ENCODE results near the gene SRRM4. TPM values are rescaled to one million over a fixed set of nuclear protein-coding genes. Genes with fewer than 3 reads are reported as not detected.
"Not testable (repeated sequence)": the region's sequence is repeated elsewhere in the genome, so short reads cannot be mapped to it uniquely, and the experiment has no call there.

SRRM4 gene
- polyA plus RNA-seq, 3 donors = not detected

DNA sequence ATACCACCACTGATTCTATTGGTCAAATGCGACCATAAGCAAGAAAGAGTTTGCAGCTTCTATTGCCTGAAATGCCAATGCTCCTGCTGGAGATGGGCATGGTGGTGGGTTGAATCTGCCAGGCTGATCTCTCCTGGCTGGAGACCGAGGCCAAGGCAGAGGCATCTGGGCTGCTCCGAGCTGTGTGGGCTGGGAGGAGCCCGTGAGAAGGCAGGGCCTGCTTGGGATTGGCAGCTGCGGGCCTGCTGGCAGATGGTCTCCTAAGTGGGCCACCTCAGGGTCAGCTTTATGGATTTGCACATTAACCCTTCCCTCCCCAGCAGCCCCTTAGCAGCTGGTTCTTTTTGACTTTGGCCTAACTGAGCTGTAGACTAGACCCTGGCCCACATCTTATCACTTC is 25.4 kb downstream of the SRRM4 start:
- H4K20me1 ChIP-seq (ENCODE audit: insufficient read depth, low read length) = no peaks in the 10 kb centered on the region
- no peak overlapping the region for H3K4me2 ChIP-seq (replicated peaks; ENCODE audit: extremely low read depth, low read length, poor library complexity, severe bottlenecking)
- no peaks in the 10 kb centered on the region for H3K4me1 ChIP-seq (ENCODE audit: control insufficient read depth in 1 of 2, insufficient read depth in 2 of 2, low read length in 2 of 2)
- H3K4me3 Mint-ChIP-seq = no peak overlapping the region
- TF ChIP-seq, protein P1, sequence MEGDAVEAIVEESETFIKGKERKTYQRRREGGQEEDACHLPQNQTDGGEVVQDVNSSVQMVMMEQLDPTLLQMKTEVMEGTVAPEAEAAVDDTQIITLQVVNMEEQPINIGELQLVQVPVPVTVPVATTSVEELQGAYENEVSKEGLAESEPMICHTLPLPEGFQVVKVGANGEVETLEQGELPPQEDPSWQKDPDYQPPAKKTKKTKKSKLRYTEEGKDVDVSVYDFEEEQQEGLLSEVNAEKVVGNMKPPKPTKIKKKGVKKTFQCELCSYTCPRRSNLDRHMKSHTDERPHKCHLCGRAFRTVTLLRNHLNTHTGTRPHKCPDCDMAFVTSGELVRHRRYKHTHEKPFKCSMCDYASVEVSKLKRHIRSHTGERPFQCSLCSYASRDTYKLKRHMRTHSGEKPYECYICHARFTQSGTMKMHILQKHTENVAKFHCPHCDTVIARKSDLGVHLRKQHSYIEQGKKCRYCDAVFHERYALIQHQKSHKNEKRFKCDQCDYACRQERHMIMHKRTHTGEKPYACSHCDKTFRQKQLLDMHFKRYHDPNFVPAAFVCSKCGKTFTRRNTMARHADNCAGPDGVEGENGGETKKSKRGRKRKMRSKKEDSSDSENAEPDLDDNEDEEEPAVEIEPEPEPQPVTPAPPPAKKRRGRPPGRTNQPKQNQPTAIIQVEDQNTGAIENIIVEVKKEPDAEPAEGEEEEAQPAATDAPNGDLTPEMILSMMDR (IDR thresholded peaks at IDR 0.05) = no peak
- no peaks in the 10 kb centered on the region for H3K36me3 Mint-ChIP-seq
- peaks cover 18 to 23% (median 22%) of the 10 kb centered on the region in 3 donors for H3K27me3 Mint-ChIP-seq (ENCODE audit: low read depth in 3 of 3)
- H3K9me3 Mint-ChIP-seq = peaks cover 0 to 15% (median 6%) of the 10 kb centered on the region in 7 donors
- WGBS (ENCODE audit: insufficient coverage) = 33% methylated on average over 4 of the region's 5 CpGs
- intact Hi-C loops (cut with micrococcal nuclease) = no loop called here
- H3K36me3 ChIP-seq (replicated peaks in 1 of 2; ENCODE audit: control insufficient read depth in 1 of 2, insufficient read depth in 2 of 2, low read length in 2 of 2) = no peaks in the 10 kb centered on the region
- H3K27ac ChIP-seq (ENCODE audit: low read depth in 1 of 2, low read length in 2 of 2) = no peak overlapping the region
- H3K4me3 ChIP-seq (replicated peaks in 1 of 3; ENCODE audit: low read depth in 2 of 3, low read length in 3 of 3) = no peak overlapping the region
- H3K9me3 ChIP-seq (replicated peaks in 1 of 2; ENCODE audit: control insufficient read depth in 1 of 2, insufficient read depth in 1 of 2, low read length in 2 of 2) = no peaks in the 10 kb centered on the region
- H3K4me1 Mint-ChIP-seq = no peaks in the 10 kb centered on the region
- H3K9ac ChIP-seq (ENCODE audit: insufficient read depth, low read length, poor library complexity, severe bottlenecking) = no peak overlapping the region
- peaks cover 2 to 15% of the 10 kb centered on the region in 2 donors for H3K27me3 ChIP-seq (ENCODE audit: control insufficient read depth in 2 of 2, insufficient read depth in 2 of 2, low read length in 2 of 2)
- H2AFZ ChIP-seq (ENCODE audit: insufficient read depth, low read depth, low read length, poor library complexity, severe bottlenecking) = no peak overlapping the region
- no peak overlapping the region for H3K27ac Mint-ChIP-seq
- no peaks in the 10 kb centered on the region for H3K79me2 ChIP-seq (ENCODE audit: insufficient read depth, low read length)
- no peak for DNase-seq

DNA sequence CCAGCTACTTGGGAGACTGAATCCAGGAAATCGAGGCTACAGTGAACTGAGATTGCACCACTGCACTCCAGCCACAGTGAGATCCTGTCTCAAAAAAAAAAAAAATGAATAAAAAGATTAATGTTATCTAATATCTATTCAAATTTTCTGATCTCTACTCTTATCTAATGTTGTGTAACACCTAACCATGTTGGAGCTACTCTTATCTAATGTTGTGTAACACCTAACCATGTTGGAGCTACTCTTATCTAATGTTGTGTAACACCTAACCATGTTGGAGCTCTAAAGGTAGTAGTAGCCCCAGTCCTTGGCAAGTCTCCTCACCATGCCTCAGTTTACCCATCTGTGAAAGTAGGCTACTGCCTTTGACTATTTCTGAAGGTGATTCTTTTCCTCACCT is 26.9 kb downstream of the SRRM4 start:
- H4K20me1 ChIP-seq (ENCODE audit: insufficient read depth, low read length); H3K27ac ChIP-seq (ENCODE audit: low read depth in 1 of 2, low read length in 2 of 2); H3K4me1 ChIP-seq (ENCODE audit: control insufficient read depth in 1 of 2, insufficient read depth in 2 of 2, low read length in 2 of 2); intact Hi-C loops (cut with micrococcal nuclease); H2AFZ ChIP-seq (ENCODE audit: insufficient read depth, low read depth, low read length, poor library complexity, severe bottlenecking); H3K36me3 Mint-ChIP-seq; DNase-seq; H3K36me3 ChIP-seq (replicated peaks in 1 of 2; ENCODE audit: control insufficient read depth in 1 of 2, insufficient read depth in 2 of 2, low read length in 2 of 2); H3K4me3 Mint-ChIP-seq; H3K27ac Mint-ChIP-seq; H3K9me3 ChIP-seq (replicated peaks in 1 of 2; ENCODE audit: control insufficient read depth in 1 of 2, insufficient read depth in 1 of 2, low read length in 2 of 2); H3K4me1 Mint-ChIP-seq; H3K79me2 ChIP-seq (ENCODE audit: insufficient read depth, low read length); H3K4me2 ChIP-seq (replicated peaks; ENCODE audit: extremely low read depth, low read length, poor library complexity, severe bottlenecking); H3K4me3 ChIP-seq (replicated peaks in 1 of 3; ENCODE audit: low read depth in 2 of 3, low read length in 3 of 3); H3K9ac ChIP-seq (ENCODE audit: insufficient read depth, low read length, poor library complexity, severe bottlenecking): not testable (repeated sequence)
- peaks cover 2 to 15% of the 10 kb centered on the region in 2 donors for H3K27me3 ChIP-seq (ENCODE audit: control insufficient read depth in 2 of 2, insufficient read depth in 2 of 2, low read length in 2 of 2)
- no CpG with 5 or more reads among the region's 1 CpG for WGBS (ENCODE audit: insufficient coverage)
- H3K27me3 Mint-ChIP-seq (ENCODE audit: low read depth in 3 of 3) = peaks cover 18 to 23% (median 22%) of the 10 kb centered on the region in 3 donors
- peaks cover 0 to 15% (median 6%) of the 10 kb centered on the region in 7 donors for H3K9me3 Mint-ChIP-seq
